Chondrocyte (in vitro differentiated cells): ENCODE results near the gene GPR37L1. TPM values are rescaled to one million over a fixed set of nuclear protein-coding genes. Genes with fewer than 3 reads are reported as not detected.
"Not testable (repeated sequence)": the region's sequence is repeated elsewhere in the genome, so short reads cannot be mapped to it uniquely, and the experiment has no call there.

Source experiments
- DNase-seq: peaks from one replicate; pipeline ENCODE4 v3.0.0; 2021; ENCODE audit warnings: mixed read lengths, low spot score
- H3K27ac Mint-ChIP-seq: one replicate; pipeline ENCODE4 v1.8.0; 2021; ENCODE audit warnings: mild to moderate bottlenecking, moderate library complexity, mixed read lengths; ENCODE audit not compliant: unreplicated experiment
- H3K27me3 Mint-ChIP-seq: 2 replicates; pipeline ENCODE4 v1.8.0; 2021; ENCODE audit warnings: low read depth, mixed read lengths
- H3K36me3 Mint-ChIP-seq: 2 replicates; pipeline ENCODE4 v1.8.0; 2021; ENCODE audit warnings: low read depth, mixed read lengths
- H3K4me1 Mint-ChIP-seq: 2 replicates; pipeline ENCODE4 v1.8.0; 2021; ENCODE audit warnings: low read depth, mild to moderate bottlenecking, mixed read lengths
- H3K4me3 Mint-ChIP-seq: one replicate; pipeline ENCODE4 v1.8.0; 2021; ENCODE audit warnings: mild to moderate bottlenecking, moderate library complexity, mixed read lengths; ENCODE audit not compliant: unreplicated experiment
- H3K9me3 Mint-ChIP-seq: 2 replicates; pipeline ENCODE4 v1.8.0; 2021; ENCODE audit warnings: low read depth, mixed read lengths
- CTCF ChIP-seq: fragments of 200-600 bp; sonication (generic); IDR thresholded peaks from 2 replicates; pipeline ENCODE4 v1.5.0; 2021; ENCODE audit warnings: antibody characterized with exemption, mild to moderate bottlenecking, moderate library complexity
- total RNA-seq: library from RNA; stranded (reverse); gene quantifications from 3 replicates; pipeline ENCODE4 v1.2.1, GENCODE V29; 2021

The GPR37L1 gene
- total RNA-seq, 1 donor from 2014 or later: not detected

- Mint-ChIP-seq H3K27ac (no peak overlapping the region), H3K4me3 (no peak overlapping the region), H3K27me3 (no peaks in the 10 kb centered on the region), H3K4me1 (peaks cover 3% of the 10 kb centered on the region), H3K9me3 (no peaks in the 10 kb centered on the region), H3K36me3 (peaks cover 12% of the 10 kb centered on the region)
- no peak for DNase-seq
- TF ChIP-seq CTCF: no peak
Measured at GRCh38 chr1:202134645-202135172, 12.0 kb downstream of the GPR37L1 start.

- TF ChIP-seq CTCF: peak; percentile 90
- Mint-ChIP-seq H3K9me3 (no peaks in the 10 kb centered on the region), H3K36me3 (peaks cover 12% of the 10 kb centered on the region), H3K4me1 (peaks cover 3% of the 10 kb centered on the region), H3K27me3 (no peaks in the 10 kb centered on the region), H3K4me3 (no peak overlapping the region), H3K27ac (no peak overlapping the region)
- no peak for DNase-seq
Measured at GRCh38 chr1:202135221-202135721, 12.6 kb downstream of the GPR37L1 start.

GRCh38 chr1:202140833-202141232, 18.1 kb downstream of the GPR37L1 start:
- DNase-seq: no peak
- H3K27ac Mint-ChIP-seq: no peak overlapping the region
- no peak for TF ChIP-seq CTCF
- no peak overlapping the region for H3K4me3 Mint-ChIP-seq
- H3K27me3 Mint-ChIP-seq: no peaks in the 10 kb centered on the region
- H3K36me3 Mint-ChIP-seq: peaks cover 1% of the 10 kb centered on the region
- H3K4me1 Mint-ChIP-seq: peaks cover 34% of the 10 kb centered on the region
- H3K9me3 Mint-ChIP-seq: no peaks in the 10 kb centered on the region

- not testable (repeated sequence) for H3K4me3 Mint-ChIP-seq, DNase-seq, H3K9me3 Mint-ChIP-seq, H3K27ac Mint-ChIP-seq, H3K27me3 Mint-ChIP-seq, H3K36me3 Mint-ChIP-seq
- peaks cover 34% of the 10 kb centered on the region for H3K4me1 Mint-ChIP-seq
Measured at GRCh38 chr1:202141468-202141867, 18.8 kb downstream of the GPR37L1 start.

- Mint-ChIP-seq H3K36me3 (peaks cover 1% of the 10 kb centered on the region), H3K4me3 (peak overlapping the region; percentile 94), H3K27ac (peak overlapping the region; percentile 90), H3K4me1 (peaks cover 34% of the 10 kb centered on the region), H3K27me3 (no peaks in the 10 kb centered on the region), H3K9me3 (no peaks in the 10 kb centered on the region)
- DNase-seq: no peak
- no peak for TF ChIP-seq CTCF
Measured at GRCh38 chr1:202143011-202143767, 20.5 kb downstream of the GPR37L1 start.
